ENCODE results near the gene TSNAXIP1.
A peak's percentile ranks its signal among the peaks of the same experiment; 100 is the strongest.

DNA sequence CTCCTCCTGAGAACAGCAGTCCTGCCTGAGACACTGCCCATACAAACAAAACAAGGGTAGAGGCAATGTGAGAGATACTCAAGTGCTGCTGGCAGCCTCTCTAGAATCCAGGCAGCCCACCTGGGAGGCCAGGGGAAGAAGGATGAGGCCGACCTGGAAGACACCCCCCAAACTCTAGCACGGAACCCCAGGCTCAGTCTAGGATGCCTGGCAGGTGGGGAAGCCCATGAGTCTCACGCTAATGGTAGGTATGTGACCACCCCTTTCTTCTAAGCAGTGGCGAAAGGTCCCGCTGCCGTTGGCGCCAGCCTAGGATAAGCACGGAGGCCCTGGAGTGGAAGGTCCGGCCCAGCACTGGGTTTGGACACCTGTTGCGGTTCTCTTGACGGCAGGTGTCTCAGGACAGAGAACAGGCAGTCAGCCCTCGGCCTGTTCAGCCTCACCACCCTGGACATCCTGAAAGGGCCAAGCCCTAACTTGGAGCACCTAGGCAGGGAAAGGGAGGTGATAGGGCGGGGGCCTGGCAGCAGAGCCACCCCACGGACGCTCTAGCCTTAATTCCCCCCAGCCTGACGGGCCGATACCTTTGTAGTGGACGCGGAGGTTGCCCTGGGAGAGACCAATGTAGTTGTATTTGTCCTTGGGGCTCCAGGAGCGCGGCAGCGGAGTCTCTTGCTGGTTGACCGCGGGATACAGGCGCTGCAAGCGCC lies 816 bp upstream of the TSNAXIP1 start:
- TF ChIP-seq POLR2A (IDR thresholded peaks at IDR 0.05) (no peak), CTCF (IDR thresholded peaks at IDR 0.05) (peak in 1 of 4 experiments; percentile 9), POLR2AphosphoS5 (IDR thresholded peaks at IDR 0.05) (no peak)
